ENCODE measurements around the gene LRP3.

LRP3 gene

DNA sequence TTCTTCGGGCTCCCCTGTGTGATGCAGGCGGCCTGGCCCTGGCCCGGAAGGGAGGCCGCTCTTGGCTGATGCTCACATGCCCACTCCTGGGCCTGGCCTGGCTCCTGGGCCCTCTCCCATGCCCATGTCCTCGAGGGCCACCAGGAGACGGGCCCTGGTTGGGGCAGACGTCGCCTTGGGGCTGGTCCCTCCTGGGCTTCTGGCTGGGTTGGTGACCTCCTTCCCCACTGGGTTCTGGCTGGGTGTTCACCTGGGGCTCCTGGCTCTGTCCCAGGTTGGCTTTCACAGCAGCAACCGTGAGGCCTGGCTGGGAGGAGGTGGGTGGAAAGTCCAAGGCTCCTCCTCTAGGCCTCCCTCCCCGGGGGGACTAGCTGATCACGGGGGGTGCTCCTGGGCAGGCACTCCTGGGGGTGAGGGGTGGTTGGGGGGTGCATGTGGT lies 47.0 kb downstream of the LRP3 start:
- Histone ChIP-seq H4K20me1 (ENCODE audit: insufficient read depth, low read length) (no peaks in the 10 kb centered on the region), H2AFZ (ENCODE audit: low read length) (no peak overlapping the region), H3F3A (ENCODE audit: insufficient read depth, low read length) (no peaks in the 10 kb centered on the region), H3K4me1 (ENCODE audit: low read length) (no peaks in the 10 kb centered on the region), H3K9me2 (replicated peaks; ENCODE audit: insufficient read depth, low read length) (no peaks in the 10 kb centered on the region), H3K79me2 (ENCODE audit: low read length) (no peaks in the 10 kb centered on the region), H3K27me3 (replicated peaks; ENCODE audit: insufficient read depth, low read length) (peaks cover 51% of the 10 kb centered on the region), H3K27ac (ENCODE audit: low read length) (no peak overlapping the region), H3K9me3 (replicated peaks; ENCODE audit: insufficient read depth, low read length) (no peaks in the 10 kb centered on the region), H3K36me3 (replicated peaks; ENCODE audit: insufficient read depth, low read length) (no peaks in the 10 kb centered on the region), H3K4me3 (ENCODE audit: low read length) (no peak overlapping the region), H3K9ac (ENCODE audit: low read length) (no peak overlapping the region), H3K4me2 (ENCODE audit: low read depth, low read length) (no peak overlapping the region)
- TF ChIP-seq, protein P1, sequence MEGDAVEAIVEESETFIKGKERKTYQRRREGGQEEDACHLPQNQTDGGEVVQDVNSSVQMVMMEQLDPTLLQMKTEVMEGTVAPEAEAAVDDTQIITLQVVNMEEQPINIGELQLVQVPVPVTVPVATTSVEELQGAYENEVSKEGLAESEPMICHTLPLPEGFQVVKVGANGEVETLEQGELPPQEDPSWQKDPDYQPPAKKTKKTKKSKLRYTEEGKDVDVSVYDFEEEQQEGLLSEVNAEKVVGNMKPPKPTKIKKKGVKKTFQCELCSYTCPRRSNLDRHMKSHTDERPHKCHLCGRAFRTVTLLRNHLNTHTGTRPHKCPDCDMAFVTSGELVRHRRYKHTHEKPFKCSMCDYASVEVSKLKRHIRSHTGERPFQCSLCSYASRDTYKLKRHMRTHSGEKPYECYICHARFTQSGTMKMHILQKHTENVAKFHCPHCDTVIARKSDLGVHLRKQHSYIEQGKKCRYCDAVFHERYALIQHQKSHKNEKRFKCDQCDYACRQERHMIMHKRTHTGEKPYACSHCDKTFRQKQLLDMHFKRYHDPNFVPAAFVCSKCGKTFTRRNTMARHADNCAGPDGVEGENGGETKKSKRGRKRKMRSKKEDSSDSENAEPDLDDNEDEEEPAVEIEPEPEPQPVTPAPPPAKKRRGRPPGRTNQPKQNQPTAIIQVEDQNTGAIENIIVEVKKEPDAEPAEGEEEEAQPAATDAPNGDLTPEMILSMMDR (IDR thresholded peaks at IDR 0.05; ENCODE audit: low read length): no peak
- TF ChIP-seq EZH2 (optimal IDR thresholded peaks at IDR 0.05; ENCODE audit: low read depth, low read length): no peak
- no peak for TF ChIP-seq EZH2phosphoT487 (IDR thresholded peaks at IDR 0.05; ENCODE audit: low read length)
- no peak for DNase-seq

DNA sequence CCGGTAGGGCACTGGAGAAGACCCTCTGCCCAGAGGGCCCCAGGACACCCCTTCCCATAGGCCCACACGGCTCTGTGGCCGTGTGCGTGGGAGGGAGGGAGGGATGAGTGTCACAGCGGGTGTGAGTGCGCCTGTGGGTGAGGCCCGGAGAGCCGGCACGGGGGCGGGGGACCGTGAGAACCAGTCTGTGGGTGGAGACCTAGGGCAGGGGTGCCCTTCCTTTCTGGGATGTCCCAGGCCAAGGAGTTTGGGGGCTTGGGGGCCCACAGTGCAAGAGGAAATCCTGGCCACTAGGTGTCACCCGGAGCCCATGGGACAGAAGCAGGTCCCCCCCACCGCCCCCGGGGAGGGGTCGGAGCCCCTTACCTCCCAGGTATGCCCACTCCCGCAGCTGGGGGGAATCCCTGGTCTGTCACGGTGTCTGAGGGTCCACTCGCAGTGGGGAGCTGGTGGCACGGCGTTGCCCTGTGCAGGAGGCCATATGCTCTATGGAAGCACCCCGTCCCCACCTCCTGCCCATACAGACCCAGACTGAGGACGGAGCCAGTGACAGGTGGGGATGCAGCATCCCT lies 47.5 kb downstream of the LRP3 start:
- DNase-seq: no peak
- Histone ChIP-seq H3K4me3 (ENCODE audit: low read length) (no peak overlapping the region), H3F3A (ENCODE audit: insufficient read depth, low read length) (no peaks in the 10 kb centered on the region), H3K79me2 (ENCODE audit: low read length) (no peaks in the 10 kb centered on the region), H3K4me1 (ENCODE audit: low read length) (no peaks in the 10 kb centered on the region), H3K27me3 (replicated peaks; ENCODE audit: insufficient read depth, low read length) (peaks cover 46% of the 10 kb centered on the region), H3K9ac (ENCODE audit: low read length) (no peak overlapping the region), H3K9me2 (replicated peaks; ENCODE audit: insufficient read depth, low read length) (no peaks in the 10 kb centered on the region), H3K27ac (ENCODE audit: low read length) (no peak overlapping the region), H3K9me3 (replicated peaks; ENCODE audit: insufficient read depth, low read length) (no peaks in the 10 kb centered on the region), H3K36me3 (replicated peaks; ENCODE audit: insufficient read depth, low read length) (no peaks in the 10 kb centered on the region), H4K20me1 (ENCODE audit: insufficient read depth, low read length) (no peaks in the 10 kb centered on the region), H2AFZ (ENCODE audit: low read length) (no peak overlapping the region), H3K4me2 (ENCODE audit: low read depth, low read length) (no peak overlapping the region)
- TF ChIP-seq, protein P1 (IDR thresholded peaks at IDR 0.05; ENCODE audit: low read length): peak; percentile 40
- TF ChIP-seq EZH2phosphoT487 (IDR thresholded peaks at IDR 0.05; ENCODE audit: low read length) (no peak), EZH2 (optimal IDR thresholded peaks at IDR 0.05; ENCODE audit: low read depth, low read length) (no peak)

- no peak for TF ChIP-seq EZH2phosphoT487 (IDR thresholded peaks at IDR 0.05; ENCODE audit: low read length)
- no peak for TF ChIP-seq EZH2 (optimal IDR thresholded peaks at IDR 0.05; ENCODE audit: low read depth, low read length)
- TF ChIP-seq, protein P1 (IDR thresholded peaks at IDR 0.05; ENCODE audit: low read length): no peak
- no peaks in the 10 kb centered on the region for H3K9me3 ChIP-seq (replicated peaks; ENCODE audit: insufficient read depth, low read length)
- no peaks in the 10 kb centered on the region for H3K4me1 ChIP-seq (ENCODE audit: low read length)
- H3K27ac ChIP-seq (ENCODE audit: low read length): no peak overlapping the region
- H3K4me3 ChIP-seq (ENCODE audit: low read length): no peak overlapping the region
- peaks cover 40% of the 10 kb centered on the region for H3K27me3 ChIP-seq (replicated peaks; ENCODE audit: insufficient read depth, low read length)
- H3K36me3 ChIP-seq (replicated peaks; ENCODE audit: insufficient read depth, low read length): no peaks in the 10 kb centered on the region
- no peak overlapping the region for H3K9ac ChIP-seq (ENCODE audit: low read length)
- DNase-seq: no peak
- no peak overlapping the region for H3K4me2 ChIP-seq (ENCODE audit: low read depth, low read length)
- H3K9me2 ChIP-seq (replicated peaks; ENCODE audit: insufficient read depth, low read length): no peaks in the 10 kb centered on the region
- H3K79me2 ChIP-seq (ENCODE audit: low read length): no peaks in the 10 kb centered on the region
- no peak overlapping the region for H2AFZ ChIP-seq (ENCODE audit: low read length)
- no peaks in the 10 kb centered on the region for H4K20me1 ChIP-seq (ENCODE audit: insufficient read depth, low read length)
- no peaks in the 10 kb centered on the region for H3F3A ChIP-seq (ENCODE audit: insufficient read depth, low read length)
Observed at GRCh38 chr19:33242131-33242530, 48.0 kb downstream of the LRP3 start.

All from MM.1S (cell line).